Aorta (tissue), 5 donors: ENCODE measurements around the gene MKRN2. TPM values are rescaled to one million over a fixed set of nuclear protein-coding genes. Genes with fewer than 3 reads are reported as not detected.
"Not testable (repeated sequence)": the region's sequence is repeated elsewhere in the genome, so short reads cannot be mapped to it uniquely, and the experiment has no call there.

ENCODE experiments used
- ATAC-seq: fragments of 200-7000 bp; cut with Tn5 transposase; one replicate; pipeline ENCODE4 v1.9.1; 2022; ENCODE audit warnings: moderate library complexity; ENCODE audit not compliant: low FRiP score
- DNase-seq, 2 donors: peaks; one replicate each; pipeline ENCODE4 v3.0.0-alpha.2; 2020
- H3K27ac ChIP-seq, 2 donors: one replicate each; pipeline ENCODE4 v1.5.1; 2013; ENCODE audit warnings: low read length in 2 of 2, mild to moderate bottlenecking in 2 of 2, moderate library complexity in 2 of 2, control low read depth in 1 of 2, inconsistent platforms in 1 of 2, low read depth in 1 of 2
- H3K27me3 ChIP-seq, 2 donors: one replicate each; pipeline ENCODE4 v1.6.1; 2013; ENCODE audit warnings: control low read depth in 1 of 2, low read length in 1 of 2, mild to moderate bottlenecking in 1 of 2, moderate library complexity in 1 of 2; ENCODE audit not compliant: insufficient read depth in 2 of 2, control insufficient read depth in 1 of 2
- H3K36me3 ChIP-seq, 2 donors: one replicate each; pipeline ENCODE4 v1.6.1; 2013; ENCODE audit warnings: control low read depth in 1 of 2, low read length in 1 of 2, mild to moderate bottlenecking in 1 of 2; ENCODE audit not compliant: insufficient read depth in 2 of 2, control insufficient read depth in 1 of 2
- H3K4me1 ChIP-seq, 2 donors: one replicate each; pipeline ENCODE4 v1.6.1; 2013; ENCODE audit warnings: low read length in 2 of 2, control low read depth in 1 of 2, mild to moderate bottlenecking in 1 of 2, moderate library complexity in 1 of 2; ENCODE audit not compliant: insufficient read depth in 2 of 2, control insufficient read depth in 1 of 2
- H3K4me3 ChIP-seq, 2 donors: one replicate each; pipeline ENCODE4 v1.5.1; 2013; ENCODE audit warnings: low read length in 2 of 2, control low read depth in 1 of 2, mild to moderate bottlenecking in 1 of 2
- H3K9me3 ChIP-seq: one replicate; pipeline ENCODE4 v1.6.1; 2013; ENCODE audit warnings: mild to moderate bottlenecking, low read length; ENCODE audit not compliant: control insufficient read depth
- WGBS, 2 donors: extraction: QIAGEN DNeasy Blood & Tissue Kit; methylation state at CpG; one replicate each; pipeline ENCODE4 v1.1.7; 2013; 5-methylcytosine and 5-hydroxymethylcytosine counted together
- intact Hi-C, 2 donors: fragments of 100-400 bp; cut with DNase I; formaldehyde crosslinking; loops; one replicate each; pipeline versions ENCODE4 v1.14.2 to v1.15.0; 2022
- polyA plus RNA-seq, 2 donors: library from polyadenylated mRNA; stranded (reverse); fragments of 200-250 nt; gene quantifications; one replicate each; pipeline ENCODE4 v1.2.3, GENCODE V29; 2013
- total RNA-seq, 2 donors: library from RNA; stranded (reverse); fragmentation: NEBNext Ultra II Directional; extraction: Animal tissue kit (Norgen Biotek cat#: 25700); gene quantifications; one replicate each; pipeline ENCODE4 v1.2.1, GENCODE V29; 2021
- donor health status: healthy with polysubstance abuse.
- donor health status: Bipolar disorder and iron deficiency.
- donor health status: DM: no; HTN: no; CAD: no.
- donor health status: DM: no; HTN: no; CAD: no.
- donor health status: DM: yes; HTN: yes; CAD: no.

Gene MKRN2
- total and polyA plus RNA-seq, 4 donors: 18.8 to 22.5 (median 22.3) TPM

DNA sequence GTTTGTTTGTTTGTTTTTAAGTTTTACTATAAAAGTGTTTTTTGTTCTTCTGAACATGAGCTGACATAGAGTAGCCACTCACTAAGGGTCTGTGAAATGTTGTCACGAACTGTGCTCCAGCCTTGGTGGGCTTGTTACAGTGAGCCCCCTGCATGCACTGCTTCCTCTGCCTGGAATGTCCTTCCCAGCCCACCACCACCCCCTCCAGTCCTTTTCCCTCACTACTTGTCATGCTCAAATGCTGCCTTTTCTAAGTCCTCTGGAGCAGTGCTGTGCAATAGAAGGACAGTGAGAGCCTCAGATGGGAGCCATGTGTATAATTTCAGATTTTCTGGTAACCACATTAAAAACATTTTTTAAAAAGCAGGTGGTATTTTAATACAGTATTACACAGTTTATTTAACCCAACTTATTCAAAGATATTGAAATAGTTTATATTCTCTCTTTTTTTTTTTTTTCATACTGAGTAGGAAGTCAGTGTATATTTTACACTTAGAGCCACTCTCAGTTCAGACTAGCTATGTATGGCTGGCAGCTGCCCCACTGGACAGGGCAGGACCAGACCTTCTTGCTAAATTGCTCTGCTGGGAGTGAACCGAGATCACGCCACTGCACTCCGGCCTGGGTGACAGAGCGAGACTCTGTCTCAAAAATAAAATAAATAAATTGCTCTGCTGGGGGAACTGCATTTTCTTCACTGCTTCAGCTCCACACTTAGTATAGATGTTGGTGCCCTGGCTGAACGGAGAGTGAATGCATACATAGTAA, 38.4 kb upstream of the MKRN2 start:
- H3K4me3 ChIP-seq: no peak overlapping the region
- H3K27ac ChIP-seq: no peak overlapping the region
- no peaks in the 10 kb centered on the region for H3K27me3 ChIP-seq
- ATAC-seq: no peak
- 88 to 94% methylated on average over 6 of the region's 6 CpGs for WGBS, 2 donors
- no peak for DNase-seq
- H3K36me3 ChIP-seq: peaks cover 0 to 2% of the 10 kb centered on the region in 2 donors
- intact Hi-C loops: no loop called here
- H3K9me3 ChIP-seq: no peaks in the 10 kb centered on the region
- no peaks in the 10 kb centered on the region for H3K4me1 ChIP-seq

DNA sequence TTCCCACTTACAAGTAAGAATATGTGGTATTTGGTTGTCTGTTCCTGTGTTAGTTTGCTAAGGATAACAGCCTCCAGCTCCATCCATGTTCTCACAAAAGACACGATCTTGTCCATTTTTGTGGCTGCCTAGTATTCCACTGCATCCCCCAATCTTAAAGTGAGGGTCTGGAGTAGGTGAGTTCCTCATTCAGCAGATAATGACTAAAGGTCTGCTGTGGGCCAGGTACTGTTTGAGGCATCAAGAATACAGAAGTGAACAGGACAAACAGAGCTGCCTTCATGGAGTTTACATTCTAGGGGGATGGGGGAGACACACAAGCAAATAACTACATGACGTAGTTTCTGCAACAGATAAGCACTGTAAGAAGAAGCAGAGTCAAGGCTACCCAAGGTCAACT, 35.9 kb upstream of the MKRN2 start:
- Histone ChIP-seq H3K27ac (no peak overlapping the region), H3K9me3 (no peaks in the 10 kb centered on the region), H3K36me3 (peaks cover 0 to 2% of the 10 kb centered on the region in 2 donors), H3K4me1 (no peaks in the 10 kb centered on the region), H3K27me3 (no peaks in the 10 kb centered on the region), H3K4me3 (no peak overlapping the region)
- ATAC-seq (no peak), DNase-seq (no peak)
- intact Hi-C loops: no loop called here
- 97 to 99% methylated on average over 2 of the region's 2 CpGs for WGBS, 2 donors

DNA sequence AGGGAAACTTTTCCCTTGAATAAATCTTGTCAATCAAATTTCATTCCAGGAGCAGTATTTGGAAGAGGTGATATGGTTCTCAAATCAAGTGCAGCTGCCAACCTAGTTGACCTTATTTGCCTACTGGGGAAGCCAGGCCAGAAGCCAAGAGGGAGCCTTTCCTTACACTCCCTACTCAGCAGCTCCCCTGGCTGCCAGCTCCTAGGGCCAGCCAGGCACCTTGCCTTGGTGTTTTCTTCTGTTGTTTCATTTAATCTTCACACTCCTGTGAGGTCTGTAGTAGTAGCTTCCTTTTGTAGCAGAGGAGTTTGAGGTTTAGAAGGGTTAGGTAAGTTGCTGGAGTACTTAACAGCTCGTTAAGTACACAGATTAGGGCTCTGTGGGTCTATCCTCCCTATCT, 34.2 kb upstream of the MKRN2 start:
- H3K9me3 ChIP-seq: no peaks in the 10 kb centered on the region
- DNase-seq (no peak), ATAC-seq (no peak)
- intact Hi-C loops: no loop called here
- H3K27ac ChIP-seq: no peak overlapping the region
- no peak overlapping the region for H3K4me3 ChIP-seq
- no peaks in the 10 kb centered on the region for H3K27me3 ChIP-seq
- no peaks in the 10 kb centered on the region for H3K4me1 ChIP-seq
- 98 to 100% methylated on average over 1 of the region's 1 CpG for WGBS, 2 donors
- H3K36me3 ChIP-seq: peaks cover 0 to 2% of the 10 kb centered on the region in 2 donors

DNA sequence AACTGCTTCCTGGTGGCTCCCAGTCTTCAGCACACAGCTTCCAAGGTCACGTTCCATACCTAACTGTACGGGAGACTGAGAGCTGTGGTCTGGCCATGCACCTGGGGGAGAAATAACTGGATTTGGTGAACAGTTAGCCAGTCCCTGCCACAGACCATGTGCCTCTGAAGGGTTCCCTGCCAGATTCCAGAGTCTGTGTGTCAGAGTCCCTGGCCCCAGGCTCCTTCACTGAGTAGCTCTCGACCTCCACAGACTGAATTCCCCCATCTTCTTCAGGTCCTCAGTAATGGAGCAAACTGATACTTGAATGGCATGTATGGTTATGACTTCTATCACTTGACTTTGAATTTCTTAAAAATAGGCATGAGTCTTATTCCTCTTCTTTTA, 29.1 kb upstream of the MKRN2 start:
- Histone ChIP-seq H3K4me1 (no peaks in the 10 kb centered on the region), H3K9me3 (no peaks in the 10 kb centered on the region), H3K36me3 (peaks cover 0 to 8% of the 10 kb centered on the region in 2 donors), H3K4me3 (no peak overlapping the region), H3K27me3 (no peaks in the 10 kb centered on the region), H3K27ac (no peak overlapping the region)
- DNase-seq (no peak), ATAC-seq (no peak)
- intact Hi-C loops: no loop called here
- 94 to 96% methylated on average over 3 of the region's 3 CpGs for WGBS, 2 donors

DNA sequence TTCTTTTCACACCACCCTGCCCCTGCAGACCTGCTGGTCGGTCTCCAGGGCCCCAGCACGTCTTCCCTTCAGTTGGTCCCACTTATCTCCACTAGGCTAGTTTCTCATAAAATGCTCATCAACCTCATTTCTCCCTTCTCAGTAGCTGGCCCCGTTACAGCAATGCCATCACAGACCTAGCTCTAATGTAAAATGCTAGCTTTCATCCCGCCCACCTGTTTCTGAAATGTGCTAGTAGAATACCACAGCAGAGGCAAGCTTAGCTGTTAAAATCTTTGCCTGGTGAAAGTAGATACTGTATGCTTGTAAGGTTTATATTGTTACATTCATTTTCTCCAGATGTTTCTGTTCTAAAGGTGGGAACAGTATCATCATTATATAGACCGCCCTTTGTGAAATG, 24.7 kb upstream of the MKRN2 start:
- DNase-seq (no peak), ATAC-seq (no peak)
- intact Hi-C loops: no loop called here
- no peak overlapping the region for H3K4me3 ChIP-seq
- H3K4me1 ChIP-seq: no peaks in the 10 kb centered on the region
- H3K36me3 ChIP-seq: peaks cover 0 to 8% of the 10 kb centered on the region in 2 donors
- no peak overlapping the region for H3K27ac ChIP-seq
- H3K27me3 ChIP-seq: no peaks in the 10 kb centered on the region
- H3K9me3 ChIP-seq: no peaks in the 10 kb centered on the region
- WGBS, 2 donors: 89 to 92% methylated on average over 5 of the region's 5 CpGs

DNA sequence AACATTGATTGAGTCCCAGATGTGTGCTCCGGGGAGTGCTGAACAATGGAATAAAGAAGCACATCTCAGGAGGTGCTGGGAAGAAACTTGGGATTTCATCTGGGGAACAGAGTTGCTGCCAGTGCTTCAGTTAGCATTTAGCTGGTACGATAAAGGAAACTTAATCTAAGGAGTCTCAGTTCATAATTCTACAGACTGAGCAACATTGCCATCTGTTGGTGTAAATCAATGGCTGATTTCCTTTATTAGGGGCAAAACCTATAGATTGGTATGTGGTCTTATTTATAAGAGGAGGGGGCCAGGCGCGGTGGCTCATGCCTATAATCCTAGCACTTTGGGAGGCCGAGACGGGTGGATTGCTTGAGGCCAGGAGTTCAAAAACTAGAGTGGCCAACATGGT, 20.5 kb upstream of the MKRN2 start:
- peaks cover 0 to 3% of the 10 kb centered on the region in 2 donors for H3K36me3 ChIP-seq
- DNase-seq: no peak
- 77 to 83% methylated on average over 6 of the region's 6 CpGs for WGBS, 2 donors

DNA sequence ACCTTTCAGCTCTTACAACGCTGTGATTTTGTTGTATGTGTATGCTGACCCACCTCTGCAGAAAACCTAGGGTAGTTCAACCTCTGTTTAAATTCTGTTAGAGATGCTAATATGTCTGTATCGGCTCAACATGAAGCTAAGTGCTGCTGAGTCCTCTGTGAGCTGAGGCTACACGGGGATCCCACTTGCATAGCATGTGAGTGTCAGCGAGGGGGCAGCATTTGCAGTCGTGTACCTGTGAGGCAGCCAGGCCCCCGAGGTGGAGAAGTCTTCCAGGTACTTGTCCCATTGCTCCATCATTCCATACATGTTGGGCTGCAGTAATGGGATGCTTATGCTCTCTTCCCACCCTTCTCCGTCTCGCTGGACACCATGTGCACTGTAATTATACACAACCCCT, 15.3 kb upstream of the MKRN2 start:
- DNase-seq: no peak
- WGBS, 2 donors: 60 to 63% methylated on average over 8 of the region's 8 CpGs
- no peaks in the 10 kb centered on the region for H3K36me3 ChIP-seq
- H3K4me1 ChIP-seq: no peaks in the 10 kb centered on the region
- intact Hi-C loops: no loop called here
- no peak overlapping the region for H3K27ac ChIP-seq
- no peaks in the 10 kb centered on the region for H3K9me3 ChIP-seq
- H3K4me3 ChIP-seq: no peak overlapping the region
- ATAC-seq: no peak
- H3K27me3 ChIP-seq: no peaks in the 10 kb centered on the region

More for the DNA sequence above, 20.5 kb upstream of the MKRN2 start:
- ATAC-seq: no peak
- H3K27me3 ChIP-seq: no peaks in the 10 kb centered on the region
- H3K9me3 ChIP-seq: no peaks in the 10 kb centered on the region
- intact Hi-C loops: no loop called here
- no peak overlapping the region for H3K27ac ChIP-seq
- no peaks in the 10 kb centered on the region for H3K4me1 ChIP-seq
- no peak overlapping the region for H3K4me3 ChIP-seq

DNA sequence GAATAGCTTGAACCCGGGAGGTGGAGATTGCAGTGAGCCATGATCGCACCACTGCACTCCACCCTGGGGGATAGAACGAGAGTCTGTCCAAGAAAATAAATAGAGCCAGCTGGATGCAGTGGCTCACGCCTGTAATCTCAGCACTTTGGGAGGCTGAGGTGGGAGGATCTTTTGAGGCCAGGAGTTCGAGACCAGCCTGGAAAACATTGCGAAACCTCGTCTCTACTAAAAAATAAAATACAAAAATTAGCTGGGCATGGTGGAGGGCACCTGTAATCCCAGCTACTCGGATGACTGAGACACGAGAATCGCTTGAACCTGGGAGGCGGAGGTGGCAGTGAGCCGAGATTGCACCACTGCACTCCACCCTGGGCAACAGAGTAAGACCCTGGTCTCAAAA, 13.4 kb upstream of the MKRN2 start:
- H3K4me1 ChIP-seq, H3K27me3 ChIP-seq, H3K9me3 ChIP-seq, ATAC-seq, H3K36me3 ChIP-seq, DNase-seq, H3K27ac ChIP-seq, H3K4me3 ChIP-seq, intact Hi-C loops: not testable (repeated sequence)
- 83 to 86% methylated on average over 12 of the region's 12 CpGs for WGBS, 2 donors

DNA sequence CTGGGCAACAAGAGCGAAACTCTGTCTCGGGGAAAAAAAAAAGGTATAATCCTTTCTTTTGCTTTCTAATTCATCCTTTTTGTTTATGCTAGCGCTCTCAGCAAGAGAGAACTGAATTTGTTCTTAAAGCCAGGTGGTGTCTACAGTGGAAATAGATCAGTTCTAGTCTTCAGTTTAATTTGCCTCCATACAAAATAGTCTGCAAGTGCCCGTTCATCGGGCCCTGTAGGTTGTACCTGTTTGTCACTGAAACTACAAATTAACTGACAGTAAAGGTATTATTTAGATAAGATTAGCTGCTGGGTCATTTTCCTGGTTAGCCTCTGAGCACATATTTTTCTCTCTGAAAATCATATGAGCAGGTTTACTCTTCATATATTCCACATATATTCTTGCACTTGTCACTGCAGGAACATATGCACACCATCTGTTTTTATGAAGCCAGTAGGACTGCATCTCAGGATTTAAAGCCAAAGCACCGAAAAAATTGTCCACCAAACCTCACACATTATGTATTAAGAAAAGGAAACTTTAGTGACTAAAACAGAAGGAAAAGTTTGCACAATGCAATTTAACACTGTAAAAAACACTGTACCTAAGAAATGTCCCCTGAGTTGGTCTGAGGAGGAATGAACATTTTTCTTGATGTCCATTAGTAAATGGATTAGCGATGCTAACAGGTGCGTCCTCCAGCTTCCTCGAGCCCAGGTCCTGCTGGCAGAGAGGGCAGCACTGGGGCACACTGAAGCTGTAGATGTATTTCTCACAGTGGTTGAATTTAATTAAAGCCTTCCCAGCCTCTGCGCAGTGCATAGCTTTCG, 12.0 kb upstream of the MKRN2 start:
- WGBS, 2 donors: 68% methylated on average over 11 of the region's 11 CpGs
- Histone ChIP-seq H3K27ac (no peak overlapping the region), H3K9me3 (no peaks in the 10 kb centered on the region), H3K36me3 (no peaks in the 10 kb centered on the region), H3K4me1 (no peaks in the 10 kb centered on the region), H3K4me3 (no peak overlapping the region), H3K27me3 (no peaks in the 10 kb centered on the region)
- intact Hi-C loops: no loop called here
- ATAC-seq (no peak), DNase-seq (no peak)
